HG02840 (cell line): Measurements from ENCODE around the gene UNC93B1.

ENCODE experiments used
- ATAC-seq: cut with Tn5 transposase; IDR thresholded peaks from one replicate; pipeline ENCODE4 v1.9.1; 2021; ENCODE audit warnings: mild to moderate bottlenecking, moderate library complexity, moderate number of reproducible peaks; ENCODE audit not compliant: unreplicated experiment, low FRiP score

UNC93B1 gene

DNA sequence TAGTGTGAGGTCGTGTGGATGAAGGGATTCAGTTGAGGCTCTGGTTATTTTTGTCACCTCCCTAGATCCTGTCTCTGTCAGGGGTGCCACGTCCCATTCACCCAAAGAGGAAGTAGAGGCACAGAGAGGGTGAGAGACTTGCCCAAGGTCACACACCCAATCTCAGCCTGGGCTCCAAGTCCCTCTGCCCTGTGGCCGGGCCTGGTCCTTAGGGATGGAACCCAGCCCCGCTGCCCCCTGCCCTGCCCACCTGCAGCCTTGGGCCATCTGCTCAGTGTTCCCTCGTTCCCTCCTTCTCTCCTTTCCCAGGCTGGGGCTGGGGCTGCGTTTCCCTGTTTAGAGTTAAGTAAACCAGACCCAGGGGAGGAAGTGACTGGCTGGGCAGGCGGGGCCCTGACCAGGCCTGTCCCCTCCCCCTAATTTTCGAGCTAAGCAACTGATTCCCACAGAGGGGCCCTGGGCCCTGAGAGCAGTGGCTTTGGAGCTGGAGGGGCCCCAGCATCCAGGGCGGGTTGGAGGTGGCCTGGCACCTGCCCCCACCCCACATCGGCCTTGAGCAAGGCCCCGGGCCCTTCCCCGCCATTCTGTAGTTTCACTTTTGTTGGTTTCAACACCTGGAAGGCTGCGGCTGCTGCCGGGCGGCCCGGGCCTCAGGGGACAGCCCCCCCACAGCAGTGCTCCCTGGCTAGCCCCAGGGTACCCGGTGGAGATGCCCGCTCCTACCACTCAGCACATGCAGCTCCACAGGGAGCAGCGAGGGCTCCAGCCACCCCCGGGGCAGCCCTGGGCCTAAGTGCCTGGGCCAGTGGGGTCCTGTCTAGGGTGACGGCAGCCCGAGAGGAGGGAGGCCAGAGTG is 36.4 kb upstream of the UNC93B1 start:
- ATAC-seq: peak; percentile 55

GRCh38 chr11:68039526-68040086 is 35.7 kb upstream of the UNC93B1 start:
- no peak for ATAC-seq

GRCh38 chr11:68038718-68039525 is 35.0 kb upstream of the UNC93B1 start, which contains the start of gene TCIRG1:
TCIRG1 (plus strand) TSS chr11:68039025; CDS start chr11:68041272, 2,247 bp downstream.
- ATAC-seq: no peak

DNA sequence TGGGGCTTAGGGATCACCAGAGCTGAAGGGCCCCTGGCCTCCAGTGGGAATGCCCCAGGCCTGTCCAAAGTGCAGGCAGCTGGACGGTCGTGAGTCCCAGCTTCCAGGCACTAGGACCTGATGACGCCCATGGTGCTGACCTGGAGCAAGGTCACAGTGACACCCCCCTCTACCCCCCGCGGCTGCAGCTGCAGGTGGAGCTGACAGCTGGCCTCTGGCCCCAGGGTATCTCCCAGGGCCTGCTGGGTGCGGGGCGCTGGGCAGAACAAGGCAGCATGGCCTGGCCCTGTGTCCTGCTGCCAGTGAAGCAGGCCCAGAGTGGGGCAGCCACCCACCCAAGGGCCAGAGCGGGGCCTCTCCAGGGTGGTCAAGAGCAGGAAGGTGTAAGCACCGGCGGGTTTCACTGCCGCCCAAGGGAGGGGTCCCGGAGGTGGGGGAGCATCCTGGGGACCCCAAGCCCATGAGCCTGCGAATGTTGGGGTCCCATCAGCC is 34.4 kb upstream of the UNC93B1 start:
- no peak for ATAC-seq

DNA sequence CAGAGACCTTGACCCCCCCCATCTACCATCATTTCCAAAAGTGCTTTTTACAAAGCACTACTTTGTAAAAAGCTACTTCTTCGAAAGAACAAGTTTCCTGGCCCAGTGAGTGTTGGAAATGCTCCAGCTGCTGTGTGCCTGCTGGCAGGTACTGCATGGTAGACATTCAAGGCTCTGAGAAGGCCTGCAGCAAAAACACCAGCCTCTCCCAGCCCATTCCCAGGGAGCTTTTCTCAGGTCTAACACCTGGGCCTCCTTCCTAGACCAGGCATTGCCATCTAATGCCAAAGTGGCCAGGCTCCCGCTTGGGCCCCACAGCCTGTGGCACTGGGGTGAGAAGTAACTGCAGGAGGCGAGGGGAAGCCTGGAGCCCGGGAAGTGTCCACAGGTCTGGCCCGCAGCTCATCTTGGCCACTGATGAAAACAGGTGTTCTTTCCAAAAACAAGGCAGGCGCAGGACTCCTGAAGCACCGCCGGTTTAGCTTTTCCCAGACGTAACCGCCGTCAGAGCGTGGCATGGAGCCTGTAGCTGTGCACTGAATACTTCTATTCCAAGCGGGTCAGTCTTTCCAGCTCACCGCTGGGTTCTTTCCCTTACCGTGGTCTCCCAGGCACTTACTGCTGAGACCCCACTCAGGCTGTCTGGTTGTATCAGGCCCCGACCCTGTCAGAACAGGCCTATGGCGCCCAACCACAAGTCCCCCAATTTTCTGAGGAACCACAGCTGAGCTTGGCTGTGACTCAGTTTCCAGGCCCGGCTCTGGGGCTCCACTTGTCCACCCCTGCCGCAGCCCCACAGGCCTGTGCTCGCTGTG is 33.7 kb upstream of the UNC93B1 start:
- no peak for ATAC-seq

DNA sequence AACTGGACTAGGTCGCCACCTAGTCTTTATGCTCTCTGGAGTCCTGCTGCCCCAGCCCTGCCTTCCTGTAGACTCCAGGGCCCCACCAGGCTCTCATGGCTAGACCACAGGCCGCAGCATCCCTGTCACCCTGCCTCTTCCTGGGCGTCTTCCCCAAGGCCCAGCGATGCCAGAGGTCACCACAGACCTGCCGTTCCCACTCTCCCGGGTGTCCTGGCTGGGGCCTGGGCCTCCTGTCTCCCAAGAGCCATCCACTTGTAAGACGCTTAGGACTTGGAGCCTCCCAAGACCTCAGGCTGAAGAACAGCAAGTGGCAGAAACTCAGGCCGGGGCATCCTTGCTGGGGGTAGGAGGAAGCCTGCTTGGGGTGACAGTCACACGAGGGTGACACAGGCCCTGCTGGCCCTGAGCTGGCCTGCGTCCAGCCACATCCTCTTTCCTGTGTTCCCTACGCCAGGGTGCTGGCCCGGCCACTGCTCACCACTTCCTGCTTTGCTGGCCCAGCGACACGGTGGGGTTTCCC is 32.9 kb upstream of the UNC93B1 start:
- no peak for ATAC-seq

- no peak for ATAC-seq
Measured at GRCh38 chr11:68036141-68036716, 32.3 kb upstream of the UNC93B1 start.

DNA sequence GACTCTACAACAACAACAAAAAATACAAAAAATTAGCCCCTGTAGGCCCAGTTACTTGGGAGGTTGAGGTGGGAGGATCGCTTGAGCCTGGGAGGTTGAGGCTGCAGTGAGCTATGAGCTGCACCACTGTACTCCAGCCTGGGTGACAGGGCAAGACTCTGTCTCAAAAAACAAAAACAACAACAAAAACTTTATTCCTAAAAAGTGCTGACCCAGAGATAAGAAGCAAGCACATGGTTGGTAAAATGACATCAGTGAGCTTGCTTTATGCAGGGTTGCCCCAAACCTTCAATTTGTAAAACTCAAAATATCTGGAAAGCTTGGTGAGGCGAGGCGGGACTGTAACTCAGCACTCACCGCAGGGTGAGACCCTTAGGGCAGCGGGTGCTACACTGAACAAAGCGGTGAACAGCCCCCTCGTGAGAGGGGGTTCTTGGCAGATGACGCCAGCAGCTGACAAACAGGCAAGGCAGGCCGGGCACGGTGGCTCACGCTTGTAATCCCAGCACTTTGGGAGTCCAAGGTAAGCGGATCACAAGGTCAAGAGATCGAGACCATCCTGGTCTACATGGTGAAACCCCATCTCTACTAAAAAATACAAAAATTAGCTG is 31.5 kb upstream of the UNC93B1 start:
- no peak for ATAC-seq

DNA sequence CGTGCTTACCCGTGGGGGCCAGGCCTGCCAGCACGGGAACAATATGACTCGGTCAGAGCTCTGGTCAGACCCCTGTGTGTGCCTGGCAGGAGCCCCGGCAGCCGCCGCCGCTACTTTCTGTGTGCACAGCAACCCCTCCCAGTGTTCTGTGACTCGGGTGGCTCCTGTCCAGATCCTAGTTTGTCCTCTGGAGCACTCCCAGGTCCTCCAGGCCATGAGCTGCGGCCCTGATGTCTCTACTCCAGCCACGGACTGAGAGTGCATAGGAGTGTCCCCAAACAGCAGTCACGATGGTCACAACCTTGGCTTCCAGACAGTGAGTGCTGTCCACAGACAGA is 29.8 kb upstream of the UNC93B1 start:
- ATAC-seq: no peak

GRCh38 chr11:68032997-68033707 is 29.3 kb upstream of the UNC93B1 start:
- ATAC-seq: no peak

DNA sequence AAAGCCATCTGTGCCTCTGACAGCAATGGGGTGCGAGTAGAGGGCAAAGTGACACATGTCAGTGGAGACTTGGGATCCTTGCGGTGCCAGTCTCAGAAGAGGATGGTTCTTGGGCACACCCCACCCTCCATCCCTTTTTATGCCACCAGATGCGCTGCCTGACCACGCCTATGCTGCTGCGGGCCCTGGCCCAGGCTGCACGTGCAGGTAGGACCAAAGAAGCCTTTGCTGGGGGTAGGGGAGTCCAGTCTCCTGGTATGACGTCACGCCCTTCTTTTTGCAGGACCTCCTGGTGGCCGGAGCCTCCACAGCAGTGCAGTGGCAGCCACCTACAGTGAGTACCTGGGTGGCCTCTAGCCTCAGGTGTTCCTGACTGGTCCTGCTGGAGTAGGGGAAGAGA is 28.1 kb upstream of the UNC93B1 start:
- no peak for ATAC-seq

DNA sequence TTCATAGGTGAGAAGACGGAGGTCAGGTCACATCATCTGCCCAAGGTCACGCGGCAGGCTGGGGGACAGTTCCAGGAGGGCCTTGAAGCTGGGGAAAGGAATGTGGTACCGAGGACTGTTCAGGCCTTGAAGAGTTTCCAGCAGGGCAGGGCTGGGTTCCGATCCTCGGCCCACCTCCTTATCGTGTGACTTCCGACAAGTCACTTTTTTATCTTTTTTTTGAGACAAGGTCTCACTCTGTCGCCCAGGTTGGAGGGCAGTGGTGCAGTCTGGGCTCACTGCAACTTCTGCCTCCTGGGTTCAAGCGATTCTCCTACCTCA is 27.2 kb upstream of the UNC93B1 start:
- ATAC-seq: no peak

- peak; percentile 92 for ATAC-seq
Measured at GRCh38 chr11:68030318-68031143, 26.6 kb upstream of the UNC93B1 start, which contains the start of gene NDUFS8. NDUFS8 (plus strand) TSS chr11:68030681; CDS start chr11:68032152, 1,471 bp downstream.

DNA sequence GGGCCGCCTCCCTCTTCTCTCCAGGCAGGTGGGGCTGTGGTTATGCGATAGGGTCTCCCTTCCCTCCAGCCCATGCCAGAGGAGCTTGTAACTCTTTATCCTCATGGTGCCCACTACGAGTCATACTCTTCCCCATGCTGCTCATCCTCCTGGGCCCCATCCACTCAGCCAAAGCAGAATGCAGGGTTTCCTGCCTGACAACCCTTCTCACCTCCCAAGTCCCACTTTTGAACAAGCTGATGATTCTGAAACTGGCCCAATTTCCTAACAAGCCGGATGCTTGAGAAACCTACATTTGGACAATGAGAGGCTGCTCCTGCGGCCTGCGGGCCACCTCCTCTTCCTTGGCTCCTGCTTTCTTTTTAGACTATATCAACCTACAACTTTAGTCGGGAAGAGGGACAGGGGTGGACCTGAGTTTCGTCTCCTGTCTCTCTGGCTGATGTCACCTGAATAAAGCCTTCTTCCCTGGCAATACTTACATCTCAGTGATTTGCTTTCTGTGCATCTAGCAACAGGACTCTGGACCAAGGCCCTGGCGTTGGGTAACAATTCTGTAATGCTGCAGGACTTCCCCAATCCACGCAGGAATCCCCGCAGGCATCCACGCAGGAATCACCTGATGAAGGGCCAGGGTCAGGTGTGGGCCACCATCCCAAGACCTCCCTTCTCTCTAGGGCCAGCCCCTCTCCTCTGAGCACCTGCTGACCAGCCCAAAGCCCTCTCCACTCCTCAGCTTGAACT is 25.1 kb upstream of the UNC93B1 start:
- ATAC-seq: no peak

DNA sequence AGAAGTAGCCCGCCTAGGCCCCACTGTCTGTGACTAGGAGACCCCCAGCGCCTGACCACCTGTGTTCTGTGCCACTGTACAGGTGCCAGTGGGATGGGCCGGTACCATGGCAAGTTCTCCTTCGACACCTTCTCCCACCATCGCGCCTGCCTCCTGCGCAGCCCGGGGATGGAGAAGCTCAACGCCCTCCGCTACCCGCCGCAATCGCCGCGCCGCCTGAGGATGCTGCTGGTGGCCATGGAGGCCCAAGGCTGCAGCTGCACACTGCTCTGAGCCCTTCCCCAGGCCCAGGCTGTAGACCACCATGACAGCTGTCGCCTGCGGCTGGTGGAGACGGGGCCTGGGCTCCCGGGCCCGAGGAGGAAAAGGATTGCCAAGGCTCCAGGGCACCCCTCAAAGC is 23.8 kb upstream of the UNC93B1 start:
- ATAC-seq: no peak

GRCh38 chr11:68026391-68027105 is 22.7 kb upstream of the UNC93B1 start:
- no peak for ATAC-seq

- no peak for ATAC-seq
Measured at GRCh38 chr11:68025047-68025446, 21.1 kb upstream of the UNC93B1 start.
